ENCODE data around the gene ZFYVE19.

Gene ZFYVE19

GRCh38 chr15:40808861-40809450, 2.1 kb downstream of the ZFYVE19 start:
- H3K4me3 ChIP-seq (ENCODE audit: control insufficient read depth, low read depth, low read length) = no peak overlapping the region
- TF ChIP-seq, protein P1, sequence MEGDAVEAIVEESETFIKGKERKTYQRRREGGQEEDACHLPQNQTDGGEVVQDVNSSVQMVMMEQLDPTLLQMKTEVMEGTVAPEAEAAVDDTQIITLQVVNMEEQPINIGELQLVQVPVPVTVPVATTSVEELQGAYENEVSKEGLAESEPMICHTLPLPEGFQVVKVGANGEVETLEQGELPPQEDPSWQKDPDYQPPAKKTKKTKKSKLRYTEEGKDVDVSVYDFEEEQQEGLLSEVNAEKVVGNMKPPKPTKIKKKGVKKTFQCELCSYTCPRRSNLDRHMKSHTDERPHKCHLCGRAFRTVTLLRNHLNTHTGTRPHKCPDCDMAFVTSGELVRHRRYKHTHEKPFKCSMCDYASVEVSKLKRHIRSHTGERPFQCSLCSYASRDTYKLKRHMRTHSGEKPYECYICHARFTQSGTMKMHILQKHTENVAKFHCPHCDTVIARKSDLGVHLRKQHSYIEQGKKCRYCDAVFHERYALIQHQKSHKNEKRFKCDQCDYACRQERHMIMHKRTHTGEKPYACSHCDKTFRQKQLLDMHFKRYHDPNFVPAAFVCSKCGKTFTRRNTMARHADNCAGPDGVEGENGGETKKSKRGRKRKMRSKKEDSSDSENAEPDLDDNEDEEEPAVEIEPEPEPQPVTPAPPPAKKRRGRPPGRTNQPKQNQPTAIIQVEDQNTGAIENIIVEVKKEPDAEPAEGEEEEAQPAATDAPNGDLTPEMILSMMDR (IDR thresholded peaks at IDR 0.05; ENCODE audit: control insufficient read depth, insufficient read depth, low read depth, low read length, missing control alignments) = no peak
- DNase-seq (ENCODE audit: low read depth) = no peak

DNA sequence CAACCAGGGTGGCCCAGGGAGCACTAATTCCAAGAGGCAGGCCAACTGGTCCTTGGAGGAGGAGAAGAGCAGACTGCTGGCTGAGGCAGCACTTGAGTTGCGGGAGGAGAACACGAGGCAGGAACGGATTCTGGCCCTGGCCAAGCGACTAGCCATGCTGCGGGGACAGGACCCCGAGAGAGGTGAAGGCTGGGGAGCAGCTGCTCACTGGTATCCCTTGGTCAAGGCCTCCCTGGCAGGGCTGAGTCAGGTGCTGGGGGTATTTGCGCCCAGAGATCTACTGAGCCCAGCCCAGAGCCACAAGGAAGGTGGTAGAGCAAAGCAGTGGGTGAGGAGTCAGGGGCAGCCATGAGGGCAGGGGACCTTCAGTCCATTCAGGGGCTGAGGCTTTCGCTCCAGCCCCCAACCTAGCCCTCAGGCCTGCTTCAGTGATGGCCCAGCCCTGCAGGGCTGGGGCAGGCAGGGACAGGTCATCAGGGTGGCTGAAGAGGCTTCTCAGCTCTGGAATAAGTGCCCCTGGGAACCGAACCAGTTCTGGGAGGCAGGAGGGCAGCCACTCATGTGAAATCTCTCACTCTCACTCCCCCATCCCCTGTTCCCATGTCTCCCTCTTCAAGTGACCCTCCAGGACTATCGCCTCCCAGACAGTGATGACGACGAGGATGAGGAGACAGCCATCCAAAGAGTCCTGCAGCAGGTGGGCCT, 6.0 kb downstream of the ZFYVE19 start:
- TF ChIP-seq, protein P1 (IDR thresholded peaks at IDR 0.05; ENCODE audit: control insufficient read depth, insufficient read depth, low read depth, low read length, missing control alignments) = no peak

DNA sequence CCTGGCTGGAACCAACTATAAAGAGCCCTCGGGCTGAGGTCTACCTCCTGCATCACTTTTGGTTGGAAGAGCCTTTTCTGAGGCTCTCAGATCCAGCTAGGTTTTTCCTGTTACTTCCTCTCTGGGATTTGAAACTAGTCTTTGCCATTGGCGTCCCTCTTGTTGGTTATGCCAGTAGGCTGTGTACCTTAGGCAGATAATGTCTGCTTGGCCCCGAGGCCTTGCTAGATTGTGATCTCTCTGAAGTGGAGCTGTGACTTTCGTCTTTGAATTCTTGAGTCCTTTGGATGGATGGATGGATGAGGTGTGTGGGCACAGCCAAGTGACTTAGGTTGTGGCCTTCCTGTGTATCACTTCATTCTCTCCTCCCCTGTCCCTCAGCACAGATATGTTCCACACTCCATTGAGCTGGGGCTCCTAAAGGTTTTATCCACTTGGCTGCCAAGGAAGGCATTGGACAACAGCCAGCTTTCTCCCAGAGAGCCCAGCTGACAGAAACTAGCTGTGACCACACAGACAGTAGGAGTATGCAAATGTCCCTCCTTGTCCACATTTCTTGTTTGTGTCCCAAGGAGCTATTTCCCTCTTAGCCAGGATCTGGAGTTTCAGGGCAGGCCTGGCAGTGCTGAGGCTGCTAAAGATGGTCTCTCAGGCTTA, 8.3 kb downstream of the ZFYVE19 start:
- no peak for DNase-seq (ENCODE audit: low read depth)
- no peak overlapping the region for H3K4me3 ChIP-seq (ENCODE audit: control insufficient read depth, low read depth, low read length)
- TF ChIP-seq, protein P1 (IDR thresholded peaks at IDR 0.05; ENCODE audit: control insufficient read depth, insufficient read depth, low read depth, low read length, missing control alignments) = no peak

More for the DNA sequence above, 6.0 kb downstream of the ZFYVE19 start:
- H3K4me3 ChIP-seq (ENCODE audit: control insufficient read depth, low read depth, low read length) = no peak overlapping the region
- DNase-seq (ENCODE audit: low read depth) = no peak

DNA sequence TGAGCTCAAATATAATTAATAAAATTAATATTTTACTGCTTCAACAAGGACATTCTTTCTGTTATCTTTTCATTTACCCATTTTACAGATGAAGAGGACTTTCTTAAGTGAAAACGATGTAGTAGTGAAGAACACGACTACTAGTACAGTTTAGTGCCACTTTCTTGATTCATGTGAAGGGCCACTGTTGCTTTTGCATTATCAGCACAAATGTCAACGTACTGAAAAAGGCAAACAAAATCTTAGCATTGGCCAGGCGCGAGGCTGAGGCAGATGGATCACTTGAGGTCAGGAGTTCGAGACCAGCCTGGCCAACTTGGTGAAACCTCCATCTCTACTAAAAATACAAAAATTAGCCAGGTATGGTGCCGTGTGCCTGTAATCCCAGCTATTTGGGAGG, 12.2 kb downstream of the ZFYVE19 start:
- TF ChIP-seq, protein P1 (IDR thresholded peaks at IDR 0.05; ENCODE audit: control insufficient read depth, insufficient read depth, low read depth, low read length, missing control alignments) = no peak
- no peak overlapping the region for H3K4me3 ChIP-seq (ENCODE audit: control insufficient read depth, low read depth, low read length)
- DNase-seq (ENCODE audit: low read depth) = no peak

DNA sequence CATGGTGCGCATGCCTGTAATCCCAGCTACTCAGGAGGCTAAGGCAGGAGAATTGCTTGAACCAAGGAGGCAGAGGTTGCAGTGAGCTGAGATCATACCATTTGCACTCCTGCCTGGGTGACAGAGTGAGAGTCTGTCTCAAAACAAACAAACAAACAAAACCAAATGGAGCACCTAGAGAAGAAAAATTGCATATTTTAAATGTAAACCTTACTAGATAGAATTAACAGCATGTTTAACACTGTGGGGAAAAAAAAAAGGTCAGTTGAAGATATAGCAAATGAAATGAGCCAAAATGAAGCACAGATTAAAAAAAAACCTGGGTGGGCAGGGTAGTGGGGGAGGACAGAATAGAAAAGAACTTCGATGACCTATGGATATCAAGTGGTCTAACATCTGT, 14.3 kb downstream of the ZFYVE19 start:
- no peak overlapping the region for H3K4me3 ChIP-seq (ENCODE audit: control insufficient read depth, low read depth, low read length)
- TF ChIP-seq, protein P1 (IDR thresholded peaks at IDR 0.05; ENCODE audit: control insufficient read depth, insufficient read depth, low read depth, low read length, missing control alignments) = no peak
- DNase-seq (ENCODE audit: low read depth) = no peak

- TF ChIP-seq, protein P1 (IDR thresholded peaks at IDR 0.05; ENCODE audit: control insufficient read depth, insufficient read depth, low read depth, low read length, missing control alignments) = no peak
- no peak for DNase-seq (ENCODE audit: low read depth)
Observed at GRCh38 chr15:40823572-40824343, 16.9 kb downstream of the ZFYVE19 start.

More at GRCh38 chr15:40823572-40824343, 16.9 kb downstream of the ZFYVE19 start:
- H3K4me3 ChIP-seq (ENCODE audit: control insufficient read depth, low read depth, low read length) = no peak overlapping the region

Measured in AG09309 (cell line).